Measurements from ENCODE around the gene KRT23.

DNA sequence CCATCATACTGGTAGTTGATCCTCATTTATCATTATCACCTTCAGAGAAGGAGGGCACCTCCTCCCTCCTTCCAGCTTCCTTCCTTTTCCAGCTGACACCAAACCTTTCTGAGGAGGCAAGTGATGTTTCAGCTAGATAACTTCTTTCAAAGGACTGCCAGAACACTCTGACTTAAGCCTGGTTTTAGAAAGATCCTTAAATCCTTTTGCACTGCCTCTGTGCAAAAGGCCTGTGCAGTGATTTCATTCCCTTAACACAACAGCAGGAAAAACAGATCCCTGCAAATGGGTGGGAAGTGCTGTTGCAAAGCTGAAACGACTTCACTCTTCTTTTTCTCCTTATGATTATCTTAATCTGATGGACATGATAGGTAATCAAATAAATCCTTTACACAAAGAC, 7.1 kb upstream of the KRT23 start:
- TF ChIP-seq, protein P1, sequence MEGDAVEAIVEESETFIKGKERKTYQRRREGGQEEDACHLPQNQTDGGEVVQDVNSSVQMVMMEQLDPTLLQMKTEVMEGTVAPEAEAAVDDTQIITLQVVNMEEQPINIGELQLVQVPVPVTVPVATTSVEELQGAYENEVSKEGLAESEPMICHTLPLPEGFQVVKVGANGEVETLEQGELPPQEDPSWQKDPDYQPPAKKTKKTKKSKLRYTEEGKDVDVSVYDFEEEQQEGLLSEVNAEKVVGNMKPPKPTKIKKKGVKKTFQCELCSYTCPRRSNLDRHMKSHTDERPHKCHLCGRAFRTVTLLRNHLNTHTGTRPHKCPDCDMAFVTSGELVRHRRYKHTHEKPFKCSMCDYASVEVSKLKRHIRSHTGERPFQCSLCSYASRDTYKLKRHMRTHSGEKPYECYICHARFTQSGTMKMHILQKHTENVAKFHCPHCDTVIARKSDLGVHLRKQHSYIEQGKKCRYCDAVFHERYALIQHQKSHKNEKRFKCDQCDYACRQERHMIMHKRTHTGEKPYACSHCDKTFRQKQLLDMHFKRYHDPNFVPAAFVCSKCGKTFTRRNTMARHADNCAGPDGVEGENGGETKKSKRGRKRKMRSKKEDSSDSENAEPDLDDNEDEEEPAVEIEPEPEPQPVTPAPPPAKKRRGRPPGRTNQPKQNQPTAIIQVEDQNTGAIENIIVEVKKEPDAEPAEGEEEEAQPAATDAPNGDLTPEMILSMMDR (conservative IDR thresholded peaks at IDR 0.05; ENCODE audit: low read length) = no peak
- no peak for TF ChIP-seq EZH2phosphoT487 (IDR thresholded peaks at IDR 0.05; ENCODE audit: borderline replicate concordance)
